Measurements from ENCODE around the gene FAM3C. TPM values are rescaled to one million over a fixed set of nuclear protein-coding genes. Genes with fewer than 3 reads are reported as not detected.

Gene FAM3C
- total and polyA plus RNA-seq, 8 donors: 15.2 to 147 (median 26.0) TPM

DNA sequence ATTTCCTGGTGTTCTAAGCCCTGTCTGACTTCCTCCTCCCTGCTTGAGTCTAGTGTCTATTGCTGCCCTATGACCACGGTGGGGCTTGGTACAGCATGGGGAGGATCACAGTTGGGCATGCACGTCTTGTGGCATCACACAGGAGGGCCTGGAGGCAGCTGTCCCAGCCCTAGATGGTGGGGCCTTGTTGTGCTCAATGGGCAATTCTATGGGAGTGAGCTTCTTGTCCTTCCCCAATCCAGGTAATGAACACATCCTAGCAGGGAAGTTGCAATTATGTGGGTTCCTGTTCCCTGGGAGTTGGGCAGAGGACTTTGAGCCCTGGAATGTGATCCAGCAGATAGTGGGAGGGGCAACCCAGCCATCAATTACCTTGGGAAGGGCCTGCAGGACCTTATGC is 10.8 kb upstream of the FAM3C start:
- H3K36me3 ChIP-seq: no peaks in the 10 kb centered on the region
- H3K4me3 ChIP-seq: no peak overlapping the region
- H3K27me3 ChIP-seq: no peaks in the 10 kb centered on the region
- no peak overlapping the region for H3K27ac ChIP-seq
- intact Hi-C loops (cut with DNase I; ENCODE audit: low total_unique reads): no loop called here
- no peak for DNase-seq
- H3K4me1 ChIP-seq: no peaks in the 10 kb centered on the region
- TF ChIP-seq EP300 (IDR thresholded peaks at IDR 0.05) (no peak), POLR2A (IDR thresholded peaks at IDR 0.05) (no peak), POLR2AphosphoS5 (IDR thresholded peaks at IDR 0.05) (no peak)
- TF ChIP-seq, protein P1, sequence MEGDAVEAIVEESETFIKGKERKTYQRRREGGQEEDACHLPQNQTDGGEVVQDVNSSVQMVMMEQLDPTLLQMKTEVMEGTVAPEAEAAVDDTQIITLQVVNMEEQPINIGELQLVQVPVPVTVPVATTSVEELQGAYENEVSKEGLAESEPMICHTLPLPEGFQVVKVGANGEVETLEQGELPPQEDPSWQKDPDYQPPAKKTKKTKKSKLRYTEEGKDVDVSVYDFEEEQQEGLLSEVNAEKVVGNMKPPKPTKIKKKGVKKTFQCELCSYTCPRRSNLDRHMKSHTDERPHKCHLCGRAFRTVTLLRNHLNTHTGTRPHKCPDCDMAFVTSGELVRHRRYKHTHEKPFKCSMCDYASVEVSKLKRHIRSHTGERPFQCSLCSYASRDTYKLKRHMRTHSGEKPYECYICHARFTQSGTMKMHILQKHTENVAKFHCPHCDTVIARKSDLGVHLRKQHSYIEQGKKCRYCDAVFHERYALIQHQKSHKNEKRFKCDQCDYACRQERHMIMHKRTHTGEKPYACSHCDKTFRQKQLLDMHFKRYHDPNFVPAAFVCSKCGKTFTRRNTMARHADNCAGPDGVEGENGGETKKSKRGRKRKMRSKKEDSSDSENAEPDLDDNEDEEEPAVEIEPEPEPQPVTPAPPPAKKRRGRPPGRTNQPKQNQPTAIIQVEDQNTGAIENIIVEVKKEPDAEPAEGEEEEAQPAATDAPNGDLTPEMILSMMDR (IDR thresholded peaks at IDR 0.05): no peak
- 68 to 100% (median 81%) methylated on average over 2 of the region's 2 CpGs for WGBS, 5 donors
- H3K9me3 ChIP-seq: no peaks in the 10 kb centered on the region

DNA sequence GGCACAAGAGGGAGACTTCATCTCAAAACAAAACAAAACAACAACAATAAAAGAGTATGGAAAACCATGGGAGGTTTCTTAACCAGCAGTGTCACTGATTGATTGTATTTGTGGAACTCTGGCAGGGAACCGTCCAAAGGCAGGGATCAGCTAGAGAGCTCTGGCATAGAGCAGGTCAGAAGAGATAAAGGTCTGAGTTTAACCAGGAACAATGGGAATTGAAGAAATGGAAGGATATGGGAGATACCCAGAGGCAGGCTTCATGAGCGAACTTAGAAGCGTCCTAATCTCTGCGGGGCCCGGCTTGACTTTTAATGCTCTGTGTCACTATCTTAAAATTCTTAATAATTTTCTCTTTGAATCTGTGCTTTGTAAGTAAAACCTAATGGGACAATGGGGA is 10.4 kb upstream of the FAM3C start:
- H3K27ac ChIP-seq: no peak overlapping the region
- TF ChIP-seq POLR2A (IDR thresholded peaks at IDR 0.05) (no peak), EP300 (IDR thresholded peaks at IDR 0.05) (no peak), POLR2AphosphoS5 (IDR thresholded peaks at IDR 0.05) (no peak)
- intact Hi-C loops (cut with DNase I; ENCODE audit: low total_unique reads): no loop called here
- H3K27me3 ChIP-seq: no peaks in the 10 kb centered on the region
- no peaks in the 10 kb centered on the region for H3K4me1 ChIP-seq
- 81 to 92% (median 88%) methylated on average over 5 of the region's 5 CpGs for WGBS, 5 donors
- no peak for DNase-seq
- no peaks in the 10 kb centered on the region for H3K36me3 ChIP-seq
- no peak overlapping the region for H3K4me3 ChIP-seq
- no peaks in the 10 kb centered on the region for H3K9me3 ChIP-seq

DNA sequence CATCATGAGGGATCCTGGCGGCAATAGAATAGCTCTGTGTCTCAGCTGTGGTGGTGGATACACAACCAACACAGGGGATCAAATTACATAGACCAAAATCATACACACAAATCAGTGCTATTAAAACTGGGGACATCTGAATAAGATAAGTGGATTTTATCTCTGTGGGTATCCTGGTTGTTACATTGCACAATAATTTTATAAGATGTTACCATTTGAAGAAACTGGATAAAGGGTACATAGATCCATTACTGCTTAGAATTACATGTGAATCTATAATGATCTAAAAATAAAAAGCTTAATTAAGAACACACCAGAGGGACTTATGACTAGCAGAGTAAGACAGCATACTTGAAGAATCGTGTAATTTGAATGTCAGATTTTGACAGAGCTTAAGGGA is 8.2 kb upstream of the FAM3C start:
- H3K27me3 ChIP-seq: no peaks in the 10 kb centered on the region
- no peaks in the 10 kb centered on the region for H3K9me3 ChIP-seq
- TF ChIP-seq POLR2A (IDR thresholded peaks at IDR 0.05) (no peak), POLR2AphosphoS5 (IDR thresholded peaks at IDR 0.05) (no peak), EP300 (IDR thresholded peaks at IDR 0.05) (no peak)
- TF ChIP-seq, protein P1 (IDR thresholded peaks at IDR 0.05): no peak
- no peak overlapping the region for H3K27ac ChIP-seq
- H3K4me1 ChIP-seq: no peaks in the 10 kb centered on the region
- H3K4me3 ChIP-seq: no peak overlapping the region
- no peaks in the 10 kb centered on the region for H3K36me3 ChIP-seq
- 85 to 93% (median 92%) methylated on average over 2 of the region's 2 CpGs for WGBS, 5 donors
- no peak for DNase-seq
- intact Hi-C loops (cut with DNase I; ENCODE audit: low total_unique reads): no loop called here

DNA sequence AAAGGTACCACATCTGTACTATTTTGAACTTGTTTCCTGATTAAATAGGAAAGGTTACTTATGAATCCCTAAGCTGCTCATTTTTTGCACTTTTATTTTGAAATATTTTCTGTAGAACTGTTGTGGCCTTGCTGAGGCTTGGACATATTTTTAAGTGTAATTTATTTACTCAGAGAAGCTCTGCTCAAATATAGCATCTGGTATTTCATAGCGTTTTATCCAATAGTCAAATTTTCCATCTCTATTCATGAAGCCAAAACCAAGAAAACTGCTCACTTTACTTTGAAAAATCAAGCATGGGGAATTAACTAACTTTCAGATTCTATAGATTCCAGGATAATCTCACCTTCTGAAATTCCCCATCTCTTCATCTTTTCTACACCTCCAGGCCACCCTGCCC is 6.6 kb upstream of the FAM3C start:
- Histone ChIP-seq H3K27ac (no peak overlapping the region), H3K4me3 (no peak overlapping the region), H3K4me1 (peaks cover 0 to 5% (median 0%) of the 10 kb centered on the region in 4 donors), H3K27me3 (no peaks in the 10 kb centered on the region), H3K36me3 (no peaks in the 10 kb centered on the region), H3K9me3 (no peaks in the 10 kb centered on the region)
- intact Hi-C loops (cut with DNase I; ENCODE audit: low total_unique reads): no loop called here
- TF ChIP-seq, protein P1 (IDR thresholded peaks at IDR 0.05): no peak
- TF ChIP-seq EP300 (IDR thresholded peaks at IDR 0.05) (no peak), POLR2A (IDR thresholded peaks at IDR 0.05) (no peak), POLR2AphosphoS5 (IDR thresholded peaks at IDR 0.05) (no peak)
- WGBS, 5 donors: 45 to 76% (median 68%) methylated on average over 1 of the region's 1 CpG
- no peak for DNase-seq

DNA sequence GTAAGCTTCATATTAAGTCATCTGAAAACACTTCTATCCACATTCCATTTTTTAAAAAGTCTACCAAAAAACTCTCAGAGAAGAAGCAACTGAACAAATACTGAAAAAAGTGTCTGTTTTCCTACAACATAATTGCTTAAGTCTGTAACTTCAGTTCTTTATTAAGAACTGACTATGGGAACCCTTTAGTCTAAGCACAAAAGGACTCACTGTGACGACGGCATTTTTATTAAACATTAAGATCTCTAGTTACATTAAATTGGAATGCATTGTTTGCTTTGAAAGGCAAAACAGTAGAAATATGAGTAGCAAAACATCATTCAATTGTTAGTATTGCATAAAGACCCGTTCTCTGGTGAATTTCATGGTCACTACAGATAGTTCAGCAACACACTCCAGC is 5.8 kb upstream of the FAM3C start:
- no peaks in the 10 kb centered on the region for H3K9me3 ChIP-seq
- H3K4me1 ChIP-seq: peaks cover 0 to 13% (median 7%) of the 10 kb centered on the region in 4 donors
- intact Hi-C loops (cut with DNase I; ENCODE audit: low total_unique reads): no loop called here
- no peaks in the 10 kb centered on the region for H3K36me3 ChIP-seq
- 51 to 85% (median 83%) methylated on average over 3 of the region's 3 CpGs for WGBS, 5 donors
- H3K4me3 ChIP-seq: no peak overlapping the region
- no peak overlapping the region for H3K27ac ChIP-seq
- H3K27me3 ChIP-seq: no peaks in the 10 kb centered on the region
- DNase-seq: no peak
- TF ChIP-seq, protein P1 (IDR thresholded peaks at IDR 0.05): no peak
- TF ChIP-seq POLR2A (IDR thresholded peaks at IDR 0.05): no peak
- TF ChIP-seq POLR2AphosphoS5 (IDR thresholded peaks at IDR 0.05): no peak
- no peak for TF ChIP-seq EP300 (IDR thresholded peaks at IDR 0.05)

Measured in stomach (tissue), 9 donors.